A673 (cell line): ENCODE measurements around the gene UNC45A.

Experiments
- EZH2 ChIP-seq: fragments of 200-600 bp; sonication (generic); IDR thresholded peaks from 2 replicates; pipeline ENCODE4 v1.6.1; 2017; ENCODE audit warnings: borderline replicate concordance, low read depth, mild to moderate bottlenecking, mixed read lengths, antibody characterized with exemption, low read length; ENCODE audit not compliant: poor library complexity, severe bottlenecking
- TF ChIP-seq, protein P1 (sequence below): fragments of 300-800, 200-600 bp; sonication (generic); conservative IDR thresholded peaks from 2 replicates; pipeline ENCODE4 v1.5.1; 2017; ENCODE audit warnings: low read depth, mild to moderate bottlenecking, antibody characterized with exemption, low read length, moderate library complexity, mixed read lengths

DNA sequence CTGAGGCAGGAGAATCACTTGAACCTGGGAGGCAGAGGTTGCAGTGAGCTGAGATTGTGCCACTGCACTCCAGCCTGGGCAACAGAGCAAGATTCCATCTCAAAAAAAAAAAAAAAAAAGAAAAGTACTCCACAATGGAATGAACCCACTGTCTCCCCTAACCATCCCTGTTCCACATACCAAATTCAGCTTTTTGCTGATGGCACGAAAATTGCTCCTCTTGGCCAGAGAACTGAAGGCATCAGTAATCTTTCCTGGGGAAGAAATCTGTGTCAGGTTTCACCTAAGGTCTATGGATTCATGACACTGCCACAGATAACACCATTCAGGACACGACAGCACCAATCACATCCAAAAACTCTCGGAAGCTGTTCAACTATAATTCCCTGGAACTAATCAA, 66.1 kb downstream of the UNC45A start:
- TF ChIP-seq, protein P1, sequence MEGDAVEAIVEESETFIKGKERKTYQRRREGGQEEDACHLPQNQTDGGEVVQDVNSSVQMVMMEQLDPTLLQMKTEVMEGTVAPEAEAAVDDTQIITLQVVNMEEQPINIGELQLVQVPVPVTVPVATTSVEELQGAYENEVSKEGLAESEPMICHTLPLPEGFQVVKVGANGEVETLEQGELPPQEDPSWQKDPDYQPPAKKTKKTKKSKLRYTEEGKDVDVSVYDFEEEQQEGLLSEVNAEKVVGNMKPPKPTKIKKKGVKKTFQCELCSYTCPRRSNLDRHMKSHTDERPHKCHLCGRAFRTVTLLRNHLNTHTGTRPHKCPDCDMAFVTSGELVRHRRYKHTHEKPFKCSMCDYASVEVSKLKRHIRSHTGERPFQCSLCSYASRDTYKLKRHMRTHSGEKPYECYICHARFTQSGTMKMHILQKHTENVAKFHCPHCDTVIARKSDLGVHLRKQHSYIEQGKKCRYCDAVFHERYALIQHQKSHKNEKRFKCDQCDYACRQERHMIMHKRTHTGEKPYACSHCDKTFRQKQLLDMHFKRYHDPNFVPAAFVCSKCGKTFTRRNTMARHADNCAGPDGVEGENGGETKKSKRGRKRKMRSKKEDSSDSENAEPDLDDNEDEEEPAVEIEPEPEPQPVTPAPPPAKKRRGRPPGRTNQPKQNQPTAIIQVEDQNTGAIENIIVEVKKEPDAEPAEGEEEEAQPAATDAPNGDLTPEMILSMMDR: no peak
- TF ChIP-seq EZH2: no peak
